Common myeloid progenitor, CD34-positive (primary cell): ENCODE data around the gene UCN3.

Source experiments
- CTCF ChIA-PET: fragments of 350-600 bp; sonication (Branson Sonifier 250); formaldehyde crosslinking; loops from one replicate; lab custom pipeline; 2021; ENCODE audit warnings: antibody characterized with exemption; lab: Charles Lee
- POLR2A ChIA-PET: fragments of 350-600 bp; sonication (Branson Sonifier 250); formaldehyde crosslinking; loops from one replicate; lab custom pipeline; 2021; ENCODE audit warnings: antibody characterized with exemption; lab: Charles Lee
- DNase-seq, 3 donors: peaks; one replicate each; pipeline versions ENCODE4 v3.0.0 to v3.0.0-alpha.2; 2013
- H3K27ac ChIP-seq, 2 experiments: 1 replicate in 1 of 2; 2 replicates in 1 of 2; pipeline ENCODE4 v1.7.0; 2013; ENCODE audit warnings: inconsistent platforms in 2 of 2, low read length in 2 of 2, mild to moderate bottlenecking in 2 of 2, low read depth in 1 of 2, moderate library complexity in 1 of 2; ENCODE audit not compliant: severe bottlenecking in 2 of 2, insufficient read depth in 1 of 2, poor library complexity in 1 of 2
- H3K27me3 ChIP-seq, 5 experiments: replicated peaks in 2 of 5; 1 replicate in 3 of 5; 2 replicates in 2 of 5; pipeline versions ENCODE4 v1.6.1 to v1.7.0; 2013; ENCODE audit warnings: low read length in 4 of 5, mild to moderate bottlenecking in 2 of 5, moderate library complexity in 2 of 5, inconsistent platforms in 1 of 5; ENCODE audit not compliant: insufficient read depth in 5 of 5, control insufficient read depth in 4 of 5
- H3K36me3 ChIP-seq, 4 experiments: 1 replicate in 2 of 4; 2 replicates in 2 of 4; pipeline versions ENCODE4 v1.6.1 to v1.7.0; 2013; ENCODE audit warnings: low read length in 3 of 4, control low read depth in 1 of 4, mild to moderate bottlenecking in 1 of 4; ENCODE audit not compliant: control insufficient read depth in 4 of 4, insufficient read depth in 4 of 4
- H3K4me1 ChIP-seq, 4 experiments: 1 replicate in 3 of 4; 2 replicates in 1 of 4; pipeline versions ENCODE4 v1.6.1 to v1.7.1; 2013; ENCODE audit warnings: low read length in 3 of 4, mild to moderate bottlenecking in 3 of 4, control low read depth in 1 of 4, inconsistent platforms in 1 of 4, moderate library complexity in 1 of 4; ENCODE audit not compliant: control insufficient read depth in 4 of 4, insufficient read depth in 4 of 4; ENCODE audit errors: control extremely low read depth in 1 of 4
- H3K4me3 ChIP-seq, 7 experiments: 1 replicate in 4 of 7; 2 replicates in 3 of 7; pipeline versions ENCODE4 v1.5.1 to v1.7.0; 2013; ENCODE audit warnings: mild to moderate bottlenecking in 7 of 7, low read length in 6 of 7, moderate library complexity in 6 of 7, inconsistent platforms in 2 of 7, low read depth in 2 of 7, control low read depth in 1 of 7; ENCODE audit not compliant: insufficient read depth in 4 of 7, control insufficient read depth in 1 of 7; ENCODE audit errors: extremely low read depth in 1 of 7
- H3K9me3 ChIP-seq, 5 experiments: 1 replicate in 4 of 5; 2 replicates in 1 of 5; pipeline versions ENCODE4 v1.6.1 to v1.7.1; 2013; ENCODE audit warnings: low read length in 4 of 5, mild to moderate bottlenecking in 2 of 5, inconsistent platforms in 1 of 5, low read depth in 1 of 5, moderate library complexity in 1 of 5; ENCODE audit not compliant: control insufficient read depth in 4 of 5, insufficient read depth in 2 of 5; ENCODE audit errors: control extremely low read depth in 1 of 5
- WGBS: methylation state at CpG from one replicate; pipeline ENCODE4 v1.1.5; 2013; ENCODE audit not compliant: insufficient coverage; 5-methylcytosine and 5-hydroxymethylcytosine counted together

UCN3 gene

GRCh38 chr10:5391790-5392189 is 27.0 kb downstream of the UCN3 start:
- CTCF ChIA-PET = interaction anchor here (1.3 kb wide), 1 partner anchor 43 kb away, joined by 5 read pairs; no protein-coding TSS in a partner anchor
- WGBS = 100% methylated on average over 1 of the region's 3 CpGs
- H3K27me3 ChIP-seq = no peaks in the 10 kb centered on the region

GRCh38 chr10:5393529-5393928 is 28.8 kb downstream of the UCN3 start:
- no peak overlapping the region for H3K27ac ChIP-seq
- H3K36me3 ChIP-seq = no peaks in the 10 kb centered on the region
- no peak for DNase-seq
- no peak overlapping the region for H3K4me3 ChIP-seq
- H3K9me3 ChIP-seq = peaks cover 8 to 37% (median 15%) of the 10 kb centered on the region in 5 experiments
- H3K4me1 ChIP-seq = no peaks in the 10 kb centered on the region
- H3K27me3 ChIP-seq = no peaks in the 10 kb centered on the region
- 94% methylated on average over 14 of the region's 14 CpGs for WGBS
- POLR2A ChIA-PET = no interaction called here
- CTCF ChIA-PET = interaction anchor here (1.2 kb wide), 1 partner anchor 9 kb away, joined by 3 read pairs; no protein-coding TSS in a partner anchor

More at GRCh38 chr10:5391790-5392189, 27.0 kb downstream of the UCN3 start:
- DNase-seq = no peak
- peaks cover 8 to 37% (median 15%) of the 10 kb centered on the region in 5 experiments for H3K9me3 ChIP-seq
- H3K27ac ChIP-seq = no peak overlapping the region
- POLR2A ChIA-PET = no interaction called here
- no peaks in the 10 kb centered on the region for H3K4me1 ChIP-seq
- no peak overlapping the region for H3K4me3 ChIP-seq
- H3K36me3 ChIP-seq = no peaks in the 10 kb centered on the region

DNA sequence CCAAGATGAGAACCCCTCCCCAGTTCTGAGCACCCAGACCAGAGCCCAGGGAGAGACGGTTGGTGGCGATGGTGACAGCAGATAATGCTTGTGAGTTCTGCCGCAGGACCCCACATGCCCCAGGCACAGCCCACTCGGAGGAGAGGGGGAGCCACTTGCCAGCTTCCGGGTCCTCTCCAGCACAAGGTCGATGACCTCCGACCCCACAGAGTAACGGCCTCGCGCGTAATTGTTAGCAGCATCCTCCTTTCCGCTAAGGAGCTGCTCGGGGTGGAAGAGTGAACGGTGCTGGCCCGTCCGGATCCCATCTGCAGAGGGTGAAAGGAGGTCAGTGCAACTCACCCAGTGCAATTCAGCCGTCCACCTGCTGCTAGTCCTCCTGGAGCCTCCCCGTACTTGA is 30.4 kb downstream of the UCN3 start:
- Histone ChIP-seq H3K27ac (no peak overlapping the region), H3K4me1 (no peaks in the 10 kb centered on the region), H3K36me3 (no peaks in the 10 kb centered on the region), H3K27me3 (no peaks in the 10 kb centered on the region), H3K4me3 (no peak overlapping the region), H3K9me3 (peaks cover 4 to 25% (median 15%) of the 10 kb centered on the region in 5 experiments)
- ChIA-PET POLR2A (no interaction called here), CTCF (interaction anchor here (2.0 kb wide), 1 partner anchor 9 kb away, joined by 5 read pairs; the partner anchor contains the start of gene TUBAL3)
- 96% methylated on average over 17 of the region's 18 CpGs for WGBS
- no peak for DNase-seq

DNA sequence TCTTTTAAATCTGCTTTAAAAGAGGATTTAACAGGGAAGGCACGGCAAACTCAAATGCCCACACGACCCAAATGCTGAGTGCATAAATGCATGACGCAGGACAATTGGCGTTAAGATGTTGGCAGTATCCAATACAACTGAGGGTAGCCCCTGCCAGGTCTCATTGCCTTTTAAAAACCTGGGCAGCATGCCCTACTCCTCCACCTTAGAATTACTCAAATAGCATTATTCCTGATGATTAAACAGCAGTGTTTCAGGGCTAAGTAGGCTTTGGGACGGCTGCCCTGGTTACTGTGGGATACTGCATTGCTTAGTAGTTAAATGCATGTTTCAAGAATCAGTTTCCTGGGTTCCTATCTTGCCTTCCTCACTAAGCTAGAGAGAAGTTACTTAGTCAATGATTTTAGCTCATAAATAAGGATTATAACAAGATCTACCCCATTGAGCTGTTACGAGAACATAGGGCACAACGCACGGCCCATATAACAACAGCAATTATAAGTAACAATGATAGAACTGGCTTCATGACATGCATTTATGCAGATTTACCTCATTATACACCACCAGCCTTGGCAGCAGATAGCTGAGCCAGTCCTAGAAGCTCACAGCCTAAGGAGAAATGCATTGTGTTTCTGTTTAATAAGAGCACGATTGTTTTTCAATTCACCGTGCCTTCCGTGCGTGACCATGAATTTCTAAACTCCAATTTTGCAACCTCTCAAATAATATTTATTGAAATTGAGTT is 32.0 kb downstream of the UCN3 start:
- H3K9me3 ChIP-seq = peaks cover 0 to 12% (median 5%) of the 10 kb centered on the region in 5 experiments
- no peaks in the 10 kb centered on the region for H3K36me3 ChIP-seq
- CTCF ChIA-PET = interaction anchor here (1.0 to 1.3 kb wide), 5 partner anchors 13 to 582 kb away, joined by 3 to 5 read pairs (median 3); no protein-coding TSS in a partner anchor
- no peaks in the 10 kb centered on the region for H3K27me3 ChIP-seq
- 94% methylated on average over 4 of the region's 12 CpGs for WGBS
- no peak overlapping the region for H3K27ac ChIP-seq
- POLR2A ChIA-PET = no interaction called here
- H3K4me3 ChIP-seq = no peak overlapping the region
- no peaks in the 10 kb centered on the region for H3K4me1 ChIP-seq
- no peak for DNase-seq

GRCh38 chr10:5399332-5399731 is 34.6 kb downstream of the UCN3 start:
- Histone ChIP-seq H3K36me3 (no peaks in the 10 kb centered on the region), H3K4me1 (no peaks in the 10 kb centered on the region), H3K4me3 (no peak overlapping the region), H3K27ac (no peak overlapping the region), H3K27me3 (no peaks in the 10 kb centered on the region), H3K9me3 (no peaks in the 10 kb centered on the region)
- DNase-seq = no peak
- POLR2A ChIA-PET = no interaction called here
- CTCF ChIA-PET = interaction anchor here (0.8 kb wide), 1 partner anchor 16 kb away, joined by 3 read pairs; no protein-coding TSS in a partner anchor
- WGBS = 100% methylated on average over 1 of the region's 6 CpGs

- ChIA-PET CTCF (interaction anchor here (1.6 to 1.7 kb wide), 2 partner anchors 10 to 32 kb away, joined by 4 to 6 read pairs; no protein-coding TSS in a partner anchor), POLR2A (interaction anchor here (0.6 kb wide), 1 partner anchor 1047 kb away, joined by 3 read pairs; no protein-coding TSS in a partner anchor)
- no peaks in the 10 kb centered on the region for H3K27me3 ChIP-seq
Observed at GRCh38 chr10:5400468-5401240, 35.9 kb downstream of the UCN3 start.

More at GRCh38 chr10:5400468-5401240, 35.9 kb downstream of the UCN3 start:
- Histone ChIP-seq H3K36me3 (no peaks in the 10 kb centered on the region), H3K4me1 (no peaks in the 10 kb centered on the region), H3K4me3 (no peak overlapping the region), H3K27ac (no peak overlapping the region), H3K9me3 (no peaks in the 10 kb centered on the region)
- WGBS = 98% methylated on average over 5 of the region's 9 CpGs
- DNase-seq = no peak
